Neural cell (in vitro differentiated cells): ENCODE results near the gene CNNM3. TPM values are rescaled to one million over a fixed set of nuclear protein-coding genes. Genes with fewer than 3 reads are reported as not detected.

Source experiments
- H2AFZ ChIP-seq: fragments of 200-600, 300-800 bp; sonication (generic), shearing (Covaris generic); 2 replicates; pipeline ENCODE4 v1.6.0; 2014; ENCODE audit warnings: low read depth, mild to moderate bottlenecking, antibody characterized with exemption, low read length, moderate library complexity
- H3F3A ChIP-seq: fragments of 200-600 bp; shearing (Covaris generic); 2 replicates; pipeline ENCODE4 v1.6.1; 2016; ENCODE audit warnings: mild to moderate bottlenecking, moderate library complexity, mixed read lengths, antibody characterized with exemption, low read length; ENCODE audit not compliant: insufficient read depth, poor library complexity, severe bottlenecking
- H3K27ac ChIP-seq: fragments of 200-600, 300-800 bp; sonication (generic), shearing (Covaris generic); 2 replicates; pipeline ENCODE4 v1.5.1; 2014; ENCODE audit warnings: mild to moderate bottlenecking, low read length, moderate library complexity
- H3K27me3 ChIP-seq: fragments of 300-800, 200-600 bp; sonication (generic), shearing (Covaris generic); 2 replicates; pipeline ENCODE4 v1.6.0; 2014; ENCODE audit warnings: mild to moderate bottlenecking, low read depth, low read length, moderate library complexity; ENCODE audit not compliant: insufficient read depth
- H3K36me3 ChIP-seq: fragments of 300-800, 200-600 bp; sonication (generic), shearing (Covaris generic); 2 replicates; pipeline ENCODE4 v1.5.1; 2014; ENCODE audit warnings: mild to moderate bottlenecking, antibody characterized with exemption, low read length, moderate library complexity; ENCODE audit not compliant: insufficient read depth
- H3K4me2 ChIP-seq: fragments of 300-800, 200-600 bp; sonication (generic), shearing (Covaris generic); 2 replicates; pipeline ENCODE4 v1.6.0; 2014; ENCODE audit warnings: mild to moderate bottlenecking, low read length
- H3K4me3 ChIP-seq: fragments of 300-800, 200-600 bp; sonication (generic), shearing (Covaris generic); 2 replicates; pipeline ENCODE4 v1.5.1; 2014; ENCODE audit warnings: mild to moderate bottlenecking, low read length, moderate library complexity
- H3K79me2 ChIP-seq: fragments of 200-600 bp; shearing (Covaris generic); replicated peaks from 2 replicates; pipeline ENCODE4 v1.6.0; 2014; ENCODE audit warnings: mild to moderate bottlenecking, low read length, moderate library complexity; ENCODE audit not compliant: insufficient read depth
- H3K9ac ChIP-seq: fragments of 300-800, 200-600 bp; sonication (generic), shearing (Covaris generic); 2 replicates; pipeline ENCODE4 v1.6.1; 2016; ENCODE audit warnings: mild to moderate bottlenecking, low read length, mixed read lengths
- H3K9me2 ChIP-seq: fragments of 200-600 bp; shearing (Covaris generic); 2 replicates; pipeline ENCODE4 v1.6.1; 2016; ENCODE audit warnings: mild to moderate bottlenecking, low read length, mixed read lengths; ENCODE audit not compliant: insufficient read depth
- H3K9me3 ChIP-seq: fragments of 200-600, 300-800 bp; sonication (generic), shearing (Covaris generic); 2 replicates; pipeline ENCODE4 v1.6.1; 2016; ENCODE audit warnings: mild to moderate bottlenecking, mixed run types, low read length, moderate library complexity, mixed read lengths
- H4K20me1 ChIP-seq: fragments of 200-600 bp; shearing (Covaris generic); 2 replicates; pipeline ENCODE4 v1.6.1; 2016; ENCODE audit warnings: mild to moderate bottlenecking, mixed run types; ENCODE audit not compliant: insufficient read depth
- EP300 ChIP-seq: fragments of 450-650 bp; conservative IDR thresholded peaks from 2 replicates; pipeline ENCODE4 v1.6.1; 2014; ENCODE audit warnings: antibody characterized with exemption, mild to moderate bottlenecking, moderate library complexity; ENCODE audit not compliant: poor library complexity, severe bottlenecking
- EZH2 ChIP-seq: fragments of 200-600, 300-800 bp; shearing (Covaris generic), sonication (generic); IDR thresholded peaks from 2 replicates; pipeline ENCODE4 v1.6.1; 2014; ENCODE audit warnings: antibody characterized with exemption, low read length, borderline replicate concordance, mild to moderate bottlenecking; ENCODE audit not compliant: insufficient read depth, poor library complexity, severe bottlenecking
- MXI1 ChIP-seq: fragments of 450-650 bp; conservative IDR thresholded peaks from 2 replicates; pipeline ENCODE4 v1.6.1; 2014; ENCODE audit warnings: antibody characterized with exemption, mild to moderate bottlenecking; ENCODE audit not compliant: poor library complexity, severe bottlenecking
- POLR2AphosphoS5 ChIP-seq: IDR thresholded peaks from 2 replicates; pipeline ENCODE4 v1.6.1; 2012
- RAD21 ChIP-seq: fragments of 450-650 bp; conservative IDR thresholded peaks from 2 replicates; pipeline ENCODE4 v1.6.1; 2014; ENCODE audit warnings: antibody characterized with exemption, mild to moderate bottlenecking, moderate library complexity
- SMC3 ChIP-seq: fragments of 450-650 bp; conservative IDR thresholded peaks from 2 replicates; pipeline ENCODE4 v1.6.1; 2014; ENCODE audit warnings: antibody characterized with exemption, mild to moderate bottlenecking, moderate library complexity; ENCODE audit not compliant: poor library complexity
- TAF1 ChIP-seq: IDR thresholded peaks from 2 replicates; pipeline ENCODE4 v1.6.1; 2012; ENCODE audit warnings: low read depth
- polyA minus RNA-seq: library from RNA; depleted of rRNA, polyadenylated mRNA; stranded (reverse); fragments of >200 nt; gene quantifications from 2 replicates; pipeline ENCODE4 v1.2.3, GENCODE V29; 2014
- polyA plus RNA-seq: library from polyadenylated mRNA; depleted of rRNA; stranded (reverse); fragments of >200 nt; gene quantifications from 2 replicates; pipeline ENCODE4 v1.2.3, GENCODE V29; 2014
- TF ChIP-seq, protein P1 (sequence below): IDR thresholded peaks from 2 replicates; pipeline ENCODE4 v1.6.1; 2012; ENCODE audit warnings: borderline replicate concordance
- TF ChIP-seq, protein P2 (sequence below): fragments of 450-650 bp; IDR thresholded peaks from 2 replicates; pipeline ENCODE4 v1.5.1; 2014; ENCODE audit warnings: antibody characterized with exemption, mild to moderate bottlenecking, moderate library complexity; ENCODE audit not compliant: poor library complexity, severe bottlenecking

The CNNM3 gene
- polyA plus RNA-seq (9.5 and 9.6 TPM in 2 replicates), polyA minus RNA-seq (15.7 and 19.2 TPM in 2 replicates)

DNA sequence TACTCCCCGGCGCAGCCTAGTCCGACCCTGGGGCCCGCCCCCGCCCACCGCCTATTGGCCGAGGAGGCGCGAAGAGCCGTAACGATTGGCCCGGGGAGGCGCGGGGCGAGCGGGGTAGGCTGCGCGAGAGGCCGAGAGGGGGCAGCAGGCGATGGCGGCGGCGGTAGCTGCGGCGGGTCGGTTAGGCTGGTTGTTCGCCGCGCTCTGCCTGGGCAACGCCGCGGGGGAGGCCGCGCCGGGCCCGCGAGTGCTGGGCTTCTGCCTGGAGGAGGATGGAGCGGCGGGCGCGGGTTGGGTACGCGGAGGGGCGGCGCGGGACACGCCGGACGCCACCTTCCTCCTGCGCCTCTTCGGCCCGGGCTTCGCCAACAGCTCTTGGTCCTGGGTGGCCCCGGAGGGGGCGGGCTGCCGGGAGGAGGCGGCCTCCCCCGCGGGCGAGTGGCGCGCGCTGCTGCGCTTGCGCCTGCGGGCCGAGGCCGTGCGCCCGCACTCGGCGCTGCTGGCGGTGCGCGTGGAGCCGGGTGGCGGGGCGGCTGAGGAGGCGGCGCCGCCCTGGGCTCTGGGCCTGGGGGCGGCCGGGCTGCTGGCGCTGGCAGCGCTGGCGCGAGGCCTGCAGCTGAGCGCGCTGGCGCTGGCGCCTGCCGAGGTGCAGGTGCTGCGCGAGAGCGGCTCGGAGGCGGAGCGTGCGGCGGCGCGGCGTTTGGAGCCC is at the start of gene CNNM3:
CNNM3 (plus strand) TSS at position 142 of the 709 bp plus-strand sequence; CDS start at position 152, 10 bp downstream.
- TF ChIP-seq, protein P1, sequence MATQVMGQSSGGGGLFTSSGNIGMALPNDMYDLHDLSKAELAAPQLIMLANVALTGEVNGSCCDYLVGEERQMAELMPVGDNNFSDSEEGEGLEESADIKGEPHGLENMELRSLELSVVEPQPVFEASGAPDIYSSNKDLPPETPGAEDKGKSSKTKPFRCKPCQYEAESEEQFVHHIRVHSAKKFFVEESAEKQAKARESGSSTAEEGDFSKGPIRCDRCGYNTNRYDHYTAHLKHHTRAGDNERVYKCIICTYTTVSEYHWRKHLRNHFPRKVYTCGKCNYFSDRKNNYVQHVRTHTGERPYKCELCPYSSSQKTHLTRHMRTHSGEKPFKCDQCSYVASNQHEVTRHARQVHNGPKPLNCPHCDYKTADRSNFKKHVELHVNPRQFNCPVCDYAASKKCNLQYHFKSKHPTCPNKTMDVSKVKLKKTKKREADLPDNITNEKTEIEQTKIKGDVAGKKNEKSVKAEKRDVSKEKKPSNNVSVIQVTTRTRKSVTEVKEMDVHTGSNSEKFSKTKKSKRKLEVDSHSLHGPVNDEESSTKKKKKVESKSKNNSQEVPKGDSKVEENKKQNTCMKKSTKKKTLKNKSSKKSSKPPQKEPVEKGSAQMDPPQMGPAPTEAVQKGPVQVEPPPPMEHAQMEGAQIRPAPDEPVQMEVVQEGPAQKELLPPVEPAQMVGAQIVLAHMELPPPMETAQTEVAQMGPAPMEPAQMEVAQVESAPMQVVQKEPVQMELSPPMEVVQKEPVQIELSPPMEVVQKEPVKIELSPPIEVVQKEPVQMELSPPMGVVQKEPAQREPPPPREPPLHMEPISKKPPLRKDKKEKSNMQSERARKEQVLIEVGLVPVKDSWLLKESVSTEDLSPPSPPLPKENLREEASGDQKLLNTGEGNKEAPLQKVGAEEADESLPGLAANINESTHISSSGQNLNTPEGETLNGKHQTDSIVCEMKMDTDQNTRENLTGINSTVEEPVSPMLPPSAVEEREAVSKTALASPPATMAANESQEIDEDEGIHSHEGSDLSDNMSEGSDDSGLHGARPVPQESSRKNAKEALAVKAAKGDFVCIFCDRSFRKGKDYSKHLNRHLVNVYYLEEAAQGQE, result peak; percentile 41
- TF ChIP-seq EZH2, result no peak
- peak; percentile 43 for TF ChIP-seq TAF1
- peak; percentile 87 for TF ChIP-seq POLR2AphosphoS5
- TF ChIP-seq MXI1, result no peak
- no peak for TF ChIP-seq EP300
- TF ChIP-seq, protein P2, sequence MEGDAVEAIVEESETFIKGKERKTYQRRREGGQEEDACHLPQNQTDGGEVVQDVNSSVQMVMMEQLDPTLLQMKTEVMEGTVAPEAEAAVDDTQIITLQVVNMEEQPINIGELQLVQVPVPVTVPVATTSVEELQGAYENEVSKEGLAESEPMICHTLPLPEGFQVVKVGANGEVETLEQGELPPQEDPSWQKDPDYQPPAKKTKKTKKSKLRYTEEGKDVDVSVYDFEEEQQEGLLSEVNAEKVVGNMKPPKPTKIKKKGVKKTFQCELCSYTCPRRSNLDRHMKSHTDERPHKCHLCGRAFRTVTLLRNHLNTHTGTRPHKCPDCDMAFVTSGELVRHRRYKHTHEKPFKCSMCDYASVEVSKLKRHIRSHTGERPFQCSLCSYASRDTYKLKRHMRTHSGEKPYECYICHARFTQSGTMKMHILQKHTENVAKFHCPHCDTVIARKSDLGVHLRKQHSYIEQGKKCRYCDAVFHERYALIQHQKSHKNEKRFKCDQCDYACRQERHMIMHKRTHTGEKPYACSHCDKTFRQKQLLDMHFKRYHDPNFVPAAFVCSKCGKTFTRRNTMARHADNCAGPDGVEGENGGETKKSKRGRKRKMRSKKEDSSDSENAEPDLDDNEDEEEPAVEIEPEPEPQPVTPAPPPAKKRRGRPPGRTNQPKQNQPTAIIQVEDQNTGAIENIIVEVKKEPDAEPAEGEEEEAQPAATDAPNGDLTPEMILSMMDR, result peak; percentile 79
- TF ChIP-seq RAD21, result peak; percentile 46
- TF ChIP-seq SMC3, result peak; percentile 62

DNA sequence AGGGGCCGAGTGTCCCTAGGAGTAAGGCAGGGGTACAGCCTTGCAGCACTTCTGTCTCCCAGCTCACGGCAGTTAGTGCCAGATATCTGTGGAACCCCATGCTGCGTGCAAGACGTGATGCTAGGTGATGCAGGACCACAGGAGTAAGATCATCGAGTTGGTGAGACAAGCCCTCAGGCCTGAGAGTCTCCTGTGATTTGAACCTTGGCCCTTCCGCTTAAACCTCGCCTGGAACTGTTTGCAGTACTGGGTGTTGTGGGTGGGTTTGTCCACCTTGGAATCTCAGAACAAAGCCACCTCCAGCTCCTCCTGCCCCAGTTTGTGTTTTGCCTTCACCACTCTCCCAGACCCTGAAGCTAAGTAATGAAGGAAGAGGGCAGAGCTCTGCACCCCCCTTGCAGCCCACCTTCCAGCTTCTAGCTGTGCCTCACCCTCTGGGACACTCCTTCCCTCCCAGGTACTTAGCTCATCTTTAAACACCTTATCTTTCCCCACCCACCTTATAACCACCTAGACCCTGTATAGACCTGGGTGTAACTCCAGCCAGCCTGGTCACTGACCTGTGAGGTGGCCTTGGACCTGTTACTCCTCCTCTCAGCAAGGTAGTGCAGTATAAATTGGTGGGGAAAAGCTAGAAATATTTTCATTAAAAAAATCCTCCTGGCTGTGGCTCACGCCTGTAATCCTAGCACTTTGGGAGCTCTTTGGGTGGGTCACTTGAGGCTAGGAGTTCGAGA is 48.8 kb upstream of the CNNM3 start:
- Histone ChIP-seq H3K9me2 (no peaks in the 10 kb centered on the region), H3K79me2 (no peaks in the 10 kb centered on the region), H3F3A (no peaks in the 10 kb centered on the region), H3K4me3 (no peak overlapping the region), H3K9me3 (no peaks in the 10 kb centered on the region), H2AFZ (no peak overlapping the region), H3K36me3 (no peaks in the 10 kb centered on the region), H4K20me1 (no peaks in the 10 kb centered on the region), H3K4me2 (no peak overlapping the region), H3K27me3 (no peaks in the 10 kb centered on the region), H3K27ac (no peak overlapping the region), H3K9ac (no peak overlapping the region)
- TF ChIP-seq EP300 (no peak), SMC3 (no peak), EZH2 (no peak), MXI1 (no peak), TAF1 (no peak), POLR2AphosphoS5 (no peak)
- TF ChIP-seq, protein P2, result no peak
- TF ChIP-seq, protein P1, result no peak

More for the DNA sequence above, at the start of gene CNNM3:
- Histone ChIP-seq H3K79me2 (peaks cover 32% of the 10 kb centered on the region), H3K9me3 (no peaks in the 10 kb centered on the region), H3K4me3 (peak within 1 kb of the TSS; percentile 88), H2AFZ (peak within 1 kb of the TSS; percentile 33), H4K20me1 (no peaks in the 10 kb centered on the region), H3K9me2 (no peaks in the 10 kb centered on the region), H3K4me2 (peak within 1 kb of the TSS; percentile 99), H3K27ac (peak within 1 kb of the TSS; percentile 68), H3K36me3 (no peaks in the 10 kb centered on the region), H3K9ac (peak within 1 kb of the TSS; percentile 72), H3K27me3 (no peaks in the 10 kb centered on the region), H3F3A (no peaks in the 10 kb centered on the region)
